ENCODE measurements around the gene STX17. TPM values are rescaled to one million over a fixed set of nuclear protein-coding genes. Genes with fewer than 3 reads are reported as not detected.

STX17 gene
- total and polyA plus RNA-seq, 8 donors: 4.0 to 27.9 (median 21.8) TPM

DNA sequence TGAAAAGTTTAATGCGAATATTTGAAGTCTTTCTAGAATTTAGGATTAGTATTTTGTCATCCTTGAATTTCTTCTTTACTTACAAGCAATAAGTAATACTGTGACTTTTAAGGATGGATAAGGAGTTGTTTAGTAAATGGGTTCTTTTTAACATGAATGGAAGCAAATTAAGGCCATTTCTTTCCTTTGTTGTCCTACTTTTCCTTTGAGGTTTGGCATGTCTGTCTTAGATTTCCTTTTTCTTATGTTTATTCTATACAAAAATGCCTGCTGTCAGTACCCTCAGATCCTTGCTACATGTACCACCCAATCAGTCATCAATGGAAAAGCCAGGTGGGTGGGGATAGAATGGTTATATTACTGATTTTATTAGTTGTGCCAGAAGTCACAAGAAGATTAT lies 10.2 kb downstream of the STX17 start:
- no peaks in the 10 kb centered on the region for H3K27me3 ChIP-seq
- no peaks in the 10 kb centered on the region for H3K9me3 ChIP-seq
- ATAC-seq: no peak
- no peak overlapping the region for H3K27ac ChIP-seq
- no peak for FAIRE-seq
- no peak for DNase-seq
- intact Hi-C loops (cut with DNase I): no loop called here
- no peak for TF ChIP-seq CTCF (IDR thresholded peaks at IDR 0.05)
- WGBS, 2 donors: 88 to 90% methylated on average over 1 of the region's 1 CpG
- no peaks in the 10 kb centered on the region for H3K4me1 ChIP-seq
- no peak overlapping the region for H3K4me3 ChIP-seq
- peaks cover 0 to 29% (median 7%) of the 10 kb centered on the region in 3 donors for H3K36me3 ChIP-seq

- 90 to 96% methylated on average over 3 of the region's 3 CpGs for WGBS, 2 donors
- ATAC-seq: no peak
- no peak for DNase-seq
- no peak overlapping the region for H3K4me3 ChIP-seq
- no peak for TF ChIP-seq CTCF (IDR thresholded peaks at IDR 0.05)
- no peaks in the 10 kb centered on the region for H3K27me3 ChIP-seq
- H3K4me1 ChIP-seq: no peaks in the 10 kb centered on the region
- H3K36me3 ChIP-seq: peaks cover 0 to 43% (median 7%) of the 10 kb centered on the region in 3 donors
- no peak overlapping the region for H3K27ac ChIP-seq
- intact Hi-C loops (cut with DNase I): no loop called here
- no peaks in the 10 kb centered on the region for H3K9me3 ChIP-seq
- FAIRE-seq: no peak
Observed at GRCh38 chr9:99918134-99918533, 11.7 kb downstream of the STX17 start.

DNA sequence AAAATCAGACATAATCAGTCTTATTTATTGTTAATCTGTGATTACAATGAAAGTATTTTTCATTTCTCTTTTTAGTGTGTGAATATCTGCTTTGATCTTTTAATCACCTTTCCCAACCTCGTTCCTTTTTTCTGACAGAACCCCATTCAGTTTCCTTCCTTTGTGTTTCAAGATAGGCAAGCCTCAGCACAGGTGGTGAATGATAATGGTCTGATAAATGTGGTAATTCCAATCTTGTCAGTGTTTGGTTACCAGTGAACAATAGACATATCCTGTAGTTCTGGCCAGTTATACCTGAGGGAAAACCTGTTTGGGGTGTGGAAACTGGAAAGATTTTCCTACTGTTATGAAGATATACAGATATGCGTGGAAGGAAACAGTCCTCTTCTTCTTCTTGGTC lies 13.5 kb downstream of the STX17 start:
- DNase-seq (no peak), FAIRE-seq (no peak), ATAC-seq (no peak)
- H3K27ac ChIP-seq: no peak overlapping the region
- intact Hi-C loops (cut with DNase I): no loop called here
- no peaks in the 10 kb centered on the region for H3K4me1 ChIP-seq
- peaks cover 0 to 49% (median 7%) of the 10 kb centered on the region in 3 donors for H3K36me3 ChIP-seq
- TF ChIP-seq CTCF (IDR thresholded peaks at IDR 0.05): no peak
- WGBS, 2 donors: 58 to 60% methylated on average over 2 of the region's 2 CpGs
- no peaks in the 10 kb centered on the region for H3K9me3 ChIP-seq
- H3K27me3 ChIP-seq: no peaks in the 10 kb centered on the region
- no peak overlapping the region for H3K4me3 ChIP-seq

DNA sequence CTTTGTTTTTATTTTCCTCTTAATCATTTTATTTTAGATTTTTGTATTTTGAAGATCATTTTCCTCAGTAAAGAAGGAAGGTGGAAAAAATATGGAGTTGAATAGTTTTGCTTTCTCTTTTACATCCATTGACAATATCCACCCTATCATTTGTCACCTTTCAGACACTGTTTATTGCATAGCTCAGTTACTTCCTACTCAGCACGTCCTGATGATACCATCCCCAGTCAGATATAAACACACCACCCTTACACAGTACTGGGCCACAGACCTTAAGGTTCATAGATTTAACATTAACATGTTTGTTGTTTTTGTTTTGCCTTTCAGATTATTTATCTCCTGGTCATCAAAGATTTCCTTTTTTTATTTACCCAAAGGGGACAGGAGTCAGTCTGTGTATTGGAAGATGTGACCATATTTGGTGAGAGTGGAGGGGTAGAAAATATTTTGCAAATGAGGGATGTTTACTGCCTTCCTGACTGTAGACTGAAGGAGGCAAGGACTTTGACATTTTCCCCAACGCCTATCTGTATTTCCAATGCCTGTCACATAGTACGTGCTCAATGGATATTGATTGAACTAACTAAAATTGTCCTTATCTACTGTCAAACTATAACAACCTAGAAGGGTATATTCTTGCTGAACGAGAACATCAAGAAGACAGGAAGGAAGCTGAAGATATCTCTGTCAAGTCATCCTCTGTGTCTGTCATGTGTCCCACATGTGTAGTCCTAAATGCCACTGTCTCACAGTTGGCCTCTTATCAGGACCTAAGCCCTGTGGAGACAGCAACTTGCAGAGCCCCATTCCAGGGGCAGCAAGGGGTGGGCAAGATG lies 15.6 kb downstream of the STX17 start:
- ATAC-seq (no peak), FAIRE-seq (no peak), DNase-seq (no peak)
- no peaks in the 10 kb centered on the region for H3K9me3 ChIP-seq
- no peak overlapping the region for H3K4me3 ChIP-seq
- no peak for TF ChIP-seq CTCF (IDR thresholded peaks at IDR 0.05)
- H3K27ac ChIP-seq: no peak overlapping the region
- H3K27me3 ChIP-seq: no peaks in the 10 kb centered on the region
- no peaks in the 10 kb centered on the region for H3K4me1 ChIP-seq
- 85 to 88% methylated on average over 4 of the region's 4 CpGs for WGBS, 2 donors
- peaks cover 0 to 31% (median 0%) of the 10 kb centered on the region in 3 donors for H3K36me3 ChIP-seq
- intact Hi-C loops (cut with DNase I): no loop called here

DNA sequence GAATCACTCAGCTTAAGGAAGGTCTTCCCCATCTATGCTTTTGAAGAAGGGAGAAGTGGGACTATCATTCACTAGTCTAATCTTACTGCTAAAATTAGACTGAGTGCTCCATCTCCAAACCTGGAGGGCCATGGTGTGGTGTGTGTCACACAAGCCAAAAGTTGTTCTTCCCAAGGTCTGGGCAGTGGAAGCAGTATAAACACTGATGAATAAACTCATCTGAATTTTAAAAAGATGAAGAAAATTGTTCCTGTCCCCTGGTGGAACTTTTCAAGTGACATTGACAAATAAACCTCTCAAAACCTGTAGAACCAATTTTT lies 16.2 kb downstream of the STX17 start:
- DNase-seq (no peak), FAIRE-seq (no peak), ATAC-seq (no peak)
- Histone ChIP-seq H3K27me3 (no peaks in the 10 kb centered on the region), H3K27ac (no peak overlapping the region), H3K4me1 (no peaks in the 10 kb centered on the region), H3K4me3 (no peak overlapping the region), H3K36me3 (peaks cover 0 to 26% (median 0%) of the 10 kb centered on the region in 3 donors), H3K9me3 (no peaks in the 10 kb centered on the region)
- TF ChIP-seq CTCF (IDR thresholded peaks at IDR 0.05): no peak
- intact Hi-C loops (cut with DNase I): no loop called here

Measured in pancreas (tissue), 10 donors.